Suppressor macrophage treated with lipopolysaccharide for 4 hours (primary cell): ENCODE measurements around the gene CCBE1.

Experiments
- DNase-seq: peaks from one replicate; pipeline ENCODE4 v3.0.0-alpha.2; 2020

CCBE1 gene

DNA sequence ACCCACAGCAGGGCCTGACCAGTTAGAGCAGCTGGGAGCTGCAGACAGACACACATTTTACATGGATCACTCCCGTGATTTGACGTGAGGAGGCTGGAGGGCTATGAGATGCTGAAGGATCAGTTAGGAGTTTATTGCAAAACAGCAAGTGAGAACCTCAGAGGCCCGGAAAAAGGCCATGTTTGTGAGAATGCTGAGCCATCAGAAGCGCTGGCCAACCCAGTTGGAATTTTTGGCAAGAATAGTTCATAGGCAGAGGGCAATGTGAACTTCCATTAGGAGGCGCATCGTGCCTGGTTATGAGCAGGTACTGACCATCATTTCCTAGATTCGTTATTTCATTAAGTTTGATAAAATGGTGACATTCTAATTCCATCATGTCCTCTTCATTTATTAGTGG is 314.8 kb downstream of the CCBE1 start:
- no peak for DNase-seq

DNA sequence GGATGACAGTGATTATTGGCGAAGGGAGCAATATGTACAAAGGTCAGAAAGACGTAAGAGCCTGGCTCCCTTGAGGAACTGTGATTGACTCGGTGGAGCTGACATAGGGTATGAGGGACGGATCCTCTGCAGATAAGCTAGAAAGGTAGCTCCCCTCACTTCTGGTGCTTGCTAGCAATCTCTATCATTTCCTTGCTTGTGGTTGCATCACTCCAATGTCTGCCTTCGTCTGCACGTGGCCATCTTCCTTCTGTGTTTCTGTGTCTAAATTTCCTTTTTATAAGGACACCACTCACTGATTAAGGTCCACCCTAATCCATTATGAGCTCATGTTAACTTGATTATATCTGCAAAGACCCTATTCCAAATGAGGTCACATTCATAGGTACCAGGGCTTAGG is 315.3 kb downstream of the CCBE1 start:
- no peak for DNase-seq
